HCT116 (cell line): Measurements from ENCODE around the gene NEK7.

ENCODE experiments used
- CEBPB ChIP-seq: IDR thresholded peaks from 2 replicates; pipeline ENCODE4 v1.6.1; 2012; ENCODE audit warnings: low read depth
- CTCF ChIP-seq, 3 experiments: fragments of 200-600 bp in 1 of 3; sonication (generic) in 1 of 3; IDR thresholded peaks in 2 of 3; conservative IDR thresholded peaks in 1 of 3; 2 replicates each; pipeline ENCODE4 v1.5.1; 2012 to 2017; ENCODE audit warnings: low read depth in 2 of 3, low read length in 2 of 3, antibody characterized with exemption in 1 of 3, borderline replicate concordance in 1 of 3, control low read depth in 1 of 3, mild to moderate bottlenecking in 1 of 3, mixed read lengths in 1 of 3, mixed run types in 1 of 3, moderate library complexity in 1 of 3; ENCODE audit not compliant: insufficient read depth in 1 of 3
- EZH2phosphoT487 ChIP-seq: fragments of 200-600 bp; IDR thresholded peaks from 2 replicates; pipeline ENCODE4 v1.6.1; 2018; ENCODE audit warnings: antibody characterized with exemption, borderline replicate concordance
- FOSL1 ChIP-seq: IDR thresholded peaks from 2 replicates; pipeline ENCODE4 v1.6.1; 2012; ENCODE audit warnings: low read depth
- POLR2A ChIP-seq: IDR thresholded peaks from 2 replicates; pipeline ENCODE4 v1.7.0; 2011; ENCODE audit warnings: borderline replicate concordance; ENCODE audit not compliant: insufficient read depth, insufficient read length; ENCODE audit errors: extremely low read depth
- TF ChIP-seq, protein P1 (sequence below): IDR thresholded peaks from 2 replicates; pipeline ENCODE4 v1.6.1; 2012; ENCODE audit warnings: low read depth

DNA sequence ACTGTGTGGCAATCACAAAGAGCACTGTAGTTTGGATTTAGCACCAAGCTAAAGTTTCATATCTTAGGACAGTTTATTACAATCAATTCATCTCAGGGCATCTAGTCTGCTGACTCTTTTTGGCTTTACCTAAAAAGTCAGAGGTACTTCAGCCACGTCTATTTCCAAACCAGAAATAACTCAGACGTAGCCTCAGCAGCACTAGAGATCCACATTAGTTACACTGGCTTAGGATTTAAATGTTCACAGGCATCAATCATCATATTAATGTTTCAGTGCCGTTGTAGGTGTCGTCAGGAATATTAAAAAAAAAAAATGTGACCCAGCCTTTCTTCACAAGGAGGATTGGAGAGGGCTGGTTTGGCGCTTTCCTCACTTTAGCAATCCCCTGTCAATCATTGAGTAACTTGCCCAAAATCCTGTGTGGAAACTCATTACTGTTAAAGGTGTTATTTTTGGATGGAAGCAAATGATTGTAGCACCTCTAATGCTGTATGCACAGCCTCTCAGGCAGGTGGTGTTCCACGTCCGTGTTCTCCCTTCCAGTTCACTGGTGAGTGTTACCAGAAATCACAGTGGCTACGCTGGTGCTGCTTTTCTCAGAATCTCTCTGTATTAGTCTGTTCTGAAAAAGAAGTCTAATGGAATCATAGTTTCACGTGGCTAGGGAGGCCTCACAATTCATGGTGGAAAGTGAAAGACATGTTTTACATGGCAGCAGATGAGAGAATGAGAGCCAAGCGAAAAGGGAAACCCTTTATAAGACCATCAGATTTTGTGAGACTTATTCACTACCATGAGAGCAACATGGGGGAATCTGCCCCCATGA, 45.4 kb downstream of the NEK7 start:
- no peak for TF ChIP-seq CTCF (IDR thresholded peaks at IDR 0.05 in 2 of 3, conservative IDR thresholded peaks at IDR 0.05 in 1 of 3; ENCODE audit: borderline replicate concordance in 1 of 3, insufficient read depth in 1 of 3, low read depth in 2 of 3, low read length in 2 of 3)
- TF ChIP-seq CEBPB = no peak
- TF ChIP-seq POLR2A = no peak
- TF ChIP-seq EZH2phosphoT487 = no peak
- TF ChIP-seq, protein P1, sequence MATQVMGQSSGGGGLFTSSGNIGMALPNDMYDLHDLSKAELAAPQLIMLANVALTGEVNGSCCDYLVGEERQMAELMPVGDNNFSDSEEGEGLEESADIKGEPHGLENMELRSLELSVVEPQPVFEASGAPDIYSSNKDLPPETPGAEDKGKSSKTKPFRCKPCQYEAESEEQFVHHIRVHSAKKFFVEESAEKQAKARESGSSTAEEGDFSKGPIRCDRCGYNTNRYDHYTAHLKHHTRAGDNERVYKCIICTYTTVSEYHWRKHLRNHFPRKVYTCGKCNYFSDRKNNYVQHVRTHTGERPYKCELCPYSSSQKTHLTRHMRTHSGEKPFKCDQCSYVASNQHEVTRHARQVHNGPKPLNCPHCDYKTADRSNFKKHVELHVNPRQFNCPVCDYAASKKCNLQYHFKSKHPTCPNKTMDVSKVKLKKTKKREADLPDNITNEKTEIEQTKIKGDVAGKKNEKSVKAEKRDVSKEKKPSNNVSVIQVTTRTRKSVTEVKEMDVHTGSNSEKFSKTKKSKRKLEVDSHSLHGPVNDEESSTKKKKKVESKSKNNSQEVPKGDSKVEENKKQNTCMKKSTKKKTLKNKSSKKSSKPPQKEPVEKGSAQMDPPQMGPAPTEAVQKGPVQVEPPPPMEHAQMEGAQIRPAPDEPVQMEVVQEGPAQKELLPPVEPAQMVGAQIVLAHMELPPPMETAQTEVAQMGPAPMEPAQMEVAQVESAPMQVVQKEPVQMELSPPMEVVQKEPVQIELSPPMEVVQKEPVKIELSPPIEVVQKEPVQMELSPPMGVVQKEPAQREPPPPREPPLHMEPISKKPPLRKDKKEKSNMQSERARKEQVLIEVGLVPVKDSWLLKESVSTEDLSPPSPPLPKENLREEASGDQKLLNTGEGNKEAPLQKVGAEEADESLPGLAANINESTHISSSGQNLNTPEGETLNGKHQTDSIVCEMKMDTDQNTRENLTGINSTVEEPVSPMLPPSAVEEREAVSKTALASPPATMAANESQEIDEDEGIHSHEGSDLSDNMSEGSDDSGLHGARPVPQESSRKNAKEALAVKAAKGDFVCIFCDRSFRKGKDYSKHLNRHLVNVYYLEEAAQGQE = no peak
- TF ChIP-seq FOSL1 = no peak
